Measurements from ENCODE around the gene FAM120A. TPM values are rescaled to one million over a fixed set of nuclear protein-coding genes. Genes with fewer than 3 reads are reported as not detected.

The FAM120A gene
- total and polyA plus RNA-seq, 9 of the 15 experiments (the other 6 are each of a cell fraction or from before 2014, with no cell fraction given): 8.7 to 71.0 (median 42.2) TPM

- TF ChIP-seq REST (IDR thresholded peaks at IDR 0.05; ENCODE audit: borderline replicate concordance) (no peak), REST (CRISPR knock-in tag; IDR thresholded peaks at IDR 0.05; ENCODE audit: low read depth) (peak; percentile 84), NR3C1 (CRISPR knock-in tag; IDR thresholded peaks at IDR 0.05) (peak; percentile 40; the same call in 1 of the 2 replicates), CHD1 (IDR thresholded peaks at IDR 0.05; ENCODE audit: low read length) (peak; percentile 92), IRF1 (CRISPR knock-in tag; IDR thresholded peaks at IDR 0.05; ENCODE audit: borderline replicate concordance) (no peak), GABPA (tag; conservative IDR thresholded peaks at IDR 0.05; ENCODE audit: low read depth) (peak; percentile 82), MAFK (IDR thresholded peaks at IDR 0.05; ENCODE audit: low read length) (no peak), SMAD3 (CRISPR knock-in tag; conservative IDR thresholded peaks at IDR 0.05) (0 out of 2 replicates have a peak, but pooled peaks have one; percentile 12), RNF219 (CRISPR knock-in tag; IDR thresholded peaks at IDR 0.05) (no peak), EGR1 (conservative IDR thresholded peaks at IDR 0.05) (0 out of 2 replicates have a peak, but pooled peaks have one; percentile 16), ADNP (tag; IDR thresholded peaks at IDR 0.05) (no peak), NFRKB (IDR thresholded peaks at IDR 0.05; ENCODE audit: low read depth) (peak; percentile 52; the same call in 1 of the 2 replicates)
- TF ChIP-seq, protein P1, sequence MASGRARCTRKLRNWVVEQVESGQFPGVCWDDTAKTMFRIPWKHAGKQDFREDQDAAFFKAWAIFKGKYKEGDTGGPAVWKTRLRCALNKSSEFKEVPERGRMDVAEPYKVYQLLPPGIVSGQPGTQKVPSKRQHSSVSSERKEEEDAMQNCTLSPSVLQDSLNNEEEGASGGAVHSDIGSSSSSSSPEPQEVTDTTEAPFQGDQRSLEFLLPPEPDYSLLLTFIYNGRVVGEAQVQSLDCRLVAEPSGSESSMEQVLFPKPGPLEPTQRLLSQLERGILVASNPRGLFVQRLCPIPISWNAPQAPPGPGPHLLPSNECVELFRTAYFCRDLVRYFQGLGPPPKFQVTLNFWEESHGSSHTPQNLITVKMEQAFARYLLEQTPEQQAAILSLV (tag; IDR thresholded peaks at IDR 0.05): no peak
Observed at GRCh38 chr9:93450945-93451815, at the start of gene FAM120A (continued).
